PC-9 (cell line): ENCODE results near the gene ABCB6. TPM values are rescaled to one million over a fixed set of nuclear protein-coding genes. Genes with fewer than 3 reads are reported as not detected.

Source experiments
- BruUV-seq: library from RNA; stranded (reverse); fragments of 400-500 nt; replicated peaks from 2 replicates; lab custom pipeline; 2021; lab: Mats Ljungman, UMichigan
- CTCF ChIA-PET: fragments of 300-600 bp; sonication (Branson Sonifier 250); formaldehyde crosslinking; loops from one replicate; lab custom pipeline; 2022; ENCODE audit warnings: antibody characterized with exemption; lab: Charles Lee
- POLR2A ChIA-PET: fragments of 300-600 bp; sonication (Branson Sonifier 250); formaldehyde crosslinking; loops from one replicate; lab custom pipeline; 2022; ENCODE audit warnings: antibody characterized with exemption; ENCODE audit not compliant: unreplicated experiment; lab: Charles Lee
- DNase-seq, 2 experiments: peaks; one replicate each; pipeline versions ENCODE4 v3.0.0 to v3.0.0-alpha.2; 2015 to 2022; ENCODE audit warnings: mixed read lengths in 1 of 2
- H2AFZ ChIP-seq: fragments of 200-600 bp; sonication (generic); 2 replicates; pipeline ENCODE4 v1.8.1; 2017; ENCODE audit warnings: antibody characterized with exemption
- H3F3A ChIP-seq: fragments of 200-600 bp; sonication (generic); 2 replicates; pipeline ENCODE4 v1.8.1; 2017; ENCODE audit warnings: antibody characterized with exemption, mild to moderate bottlenecking, low read depth; ENCODE audit not compliant: insufficient read depth
- H3K27ac ChIP-seq: fragments of 200-600 bp; sonication (generic); 2 replicates; pipeline ENCODE4 v1.6.1; 2016; ENCODE audit warnings: mixed run types
- H3K27me3 ChIP-seq: fragments of 200-600 bp; sonication (generic); 2 replicates; pipeline ENCODE4 v1.6.1; 2016; ENCODE audit warnings: low read depth, mixed run types; ENCODE audit not compliant: insufficient read depth
- H3K36me3 ChIP-seq: fragments of 200-600 bp; sonication (generic); 2 replicates; pipeline ENCODE4 v1.6.1; 2016; ENCODE audit warnings: low read depth, mixed run types
- H3K4me1 ChIP-seq: fragments of 200-600 bp; sonication (generic); replicated peaks from 2 replicates; pipeline ENCODE4 v1.6.1; 2016; ENCODE audit warnings: mixed run types; ENCODE audit not compliant: insufficient read depth
- H3K4me2 ChIP-seq: fragments of 200-600 bp; sonication (generic); 2 replicates; pipeline ENCODE4 v1.6.1; 2017; ENCODE audit warnings: mixed run types
- H3K4me3 ChIP-seq: fragments of 200-600 bp; sonication (generic); 2 replicates; pipeline ENCODE4 v1.6.1; 2016; ENCODE audit warnings: mixed run types
- H3K79me2 ChIP-seq: fragments of 200-600 bp; sonication (generic); 2 replicates; pipeline ENCODE4 v1.6.1; 2017; ENCODE audit warnings: low read depth, mixed run types
- H3K9me2 ChIP-seq: fragments of 200-600 bp; sonication (generic); 2 replicates; pipeline ENCODE4 v1.8.1; 2017; ENCODE audit warnings: mild to moderate bottlenecking; ENCODE audit not compliant: insufficient read depth
- H3K9me3 ChIP-seq: fragments of 200-600 bp; sonication (generic); 2 replicates; pipeline ENCODE4 v1.8.1; 2016; ENCODE audit warnings: low read depth; ENCODE audit not compliant: insufficient read depth
- H4K20me1 ChIP-seq: fragments of 200-600 bp; sonication (generic); 2 replicates; pipeline ENCODE4 v1.8.1; 2017; ENCODE audit not compliant: insufficient read depth
- EZH2 ChIP-seq: fragments of 200-600 bp; sonication (generic); IDR thresholded peaks from 2 replicates; pipeline ENCODE4 v1.8.0; 2017; ENCODE audit warnings: antibody characterized with exemption, low read depth
- intact Hi-C: fragments of 100-400 bp; cut with micrococcal nuclease; formaldehyde crosslinking; loops from one replicate; pipeline ENCODE4 v1.10.0; 2022; ENCODE audit not compliant: unreplicated experiment
- total RNA-seq: library from RNA; stranded (reverse); gene quantifications from 2 replicates; pipeline ENCODE4 v1.2.3, GENCODE V29; 2021
- TF ChIP-seq, protein P1 (sequence below): fragments of 200-600 bp; sonication (generic); conservative IDR thresholded peaks from 2 replicates; pipeline ENCODE4 v1.6.1; 2017; ENCODE audit warnings: mixed run types, antibody characterized with exemption, mild to moderate bottlenecking, moderate library complexity

ABCB6 gene
- total RNA-seq, 1 experiment from 2014 or later: 41.4 TPM

DNA sequence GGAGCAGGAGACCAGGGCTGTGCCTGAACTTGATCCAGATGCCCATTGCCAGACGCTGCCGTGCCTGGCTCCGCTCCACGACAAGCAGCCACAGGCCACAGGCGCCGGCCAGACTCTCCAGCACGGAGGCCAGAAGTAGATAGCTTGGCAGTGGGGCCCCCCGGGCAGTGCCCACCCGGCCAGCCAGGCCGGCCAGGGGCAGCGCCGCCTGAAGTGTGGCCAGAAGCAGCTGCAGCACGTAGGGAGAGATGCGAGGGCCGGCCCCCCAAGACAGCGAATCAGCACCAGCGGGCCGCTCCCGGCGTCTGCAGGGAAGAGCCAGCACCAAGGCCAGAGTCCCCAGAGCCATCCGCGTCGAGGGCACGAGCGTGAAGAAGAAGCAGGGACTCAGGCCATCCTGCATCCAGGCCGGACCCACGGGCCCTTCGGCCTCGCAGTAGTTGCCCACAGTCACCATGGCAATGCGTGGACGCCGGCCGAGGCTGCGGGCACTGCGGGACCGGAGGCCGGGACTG is 484 bp downstream of the ABCB6 start:
- TSS peak; percentile 49 for BruUV-seq
- peak overlapping the region; percentile 75 for H2AFZ ChIP-seq

DNA sequence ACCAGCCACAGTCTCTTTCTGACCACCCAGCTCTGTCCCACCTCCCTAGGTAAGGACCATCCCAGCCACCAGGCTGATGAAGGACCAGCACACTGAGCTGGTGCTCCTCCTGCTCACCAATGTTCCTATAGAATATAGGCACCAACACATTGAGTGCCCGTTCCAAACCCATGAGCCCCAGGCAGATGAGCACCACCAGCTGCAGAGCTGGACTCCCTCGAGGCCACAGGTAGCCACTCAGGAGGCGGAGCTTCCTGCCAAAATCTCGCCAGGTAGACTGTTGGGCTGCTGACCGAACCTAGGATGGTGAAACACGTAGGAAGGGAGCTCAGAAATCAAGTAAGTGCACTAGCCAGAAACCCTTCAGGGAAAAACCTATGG is 2.2 kb downstream of the ABCB6 start:
- H2AFZ ChIP-seq: no peak overlapping the region
- ChIA-PET CTCF (interaction anchor here (0.5 to 1.3 kb wide), 3 partner anchors 10 to 79 kb away, joined by 3 to 5 read pairs (median 3); partner anchors contain the start of gene ZFAND2B), POLR2A (no interaction called here)
- peak overlapping the region; percentile 90; the same call in 1 of the 2 replicates for H3K27ac ChIP-seq
- no peak overlapping the region for H3K4me2 ChIP-seq
- no TSS peak for BruUV-seq
- intact Hi-C loops: no loop called here
- no peaks in the 10 kb centered on the region for H3K27me3 ChIP-seq
- no peaks in the 10 kb centered on the region for H4K20me1 ChIP-seq
- no peak overlapping the region for H3K4me3 ChIP-seq
- DNase-seq: no peak
- TF ChIP-seq, protein P1, sequence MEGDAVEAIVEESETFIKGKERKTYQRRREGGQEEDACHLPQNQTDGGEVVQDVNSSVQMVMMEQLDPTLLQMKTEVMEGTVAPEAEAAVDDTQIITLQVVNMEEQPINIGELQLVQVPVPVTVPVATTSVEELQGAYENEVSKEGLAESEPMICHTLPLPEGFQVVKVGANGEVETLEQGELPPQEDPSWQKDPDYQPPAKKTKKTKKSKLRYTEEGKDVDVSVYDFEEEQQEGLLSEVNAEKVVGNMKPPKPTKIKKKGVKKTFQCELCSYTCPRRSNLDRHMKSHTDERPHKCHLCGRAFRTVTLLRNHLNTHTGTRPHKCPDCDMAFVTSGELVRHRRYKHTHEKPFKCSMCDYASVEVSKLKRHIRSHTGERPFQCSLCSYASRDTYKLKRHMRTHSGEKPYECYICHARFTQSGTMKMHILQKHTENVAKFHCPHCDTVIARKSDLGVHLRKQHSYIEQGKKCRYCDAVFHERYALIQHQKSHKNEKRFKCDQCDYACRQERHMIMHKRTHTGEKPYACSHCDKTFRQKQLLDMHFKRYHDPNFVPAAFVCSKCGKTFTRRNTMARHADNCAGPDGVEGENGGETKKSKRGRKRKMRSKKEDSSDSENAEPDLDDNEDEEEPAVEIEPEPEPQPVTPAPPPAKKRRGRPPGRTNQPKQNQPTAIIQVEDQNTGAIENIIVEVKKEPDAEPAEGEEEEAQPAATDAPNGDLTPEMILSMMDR: no peak
- no peak for TF ChIP-seq EZH2
- H3K9me2 ChIP-seq: no peaks in the 10 kb centered on the region
- peaks cover 13% of the 10 kb centered on the region for H3K4me1 ChIP-seq
- H3K36me3 ChIP-seq: no peaks in the 10 kb centered on the region
- peaks cover 7% of the 10 kb centered on the region for H3K79me2 ChIP-seq
- peaks cover 16% of the 10 kb centered on the region; the same call in 1 of the 2 replicates for H3F3A ChIP-seq
- H3K9me3 ChIP-seq: no peaks in the 10 kb centered on the region

More for the DNA sequence above, 484 bp downstream of the ABCB6 start:
- Histone ChIP-seq H3K27ac (peak overlapping the region; percentile 90), H3K79me2 (peaks cover 7% of the 10 kb centered on the region), H3F3A (peaks cover 16% of the 10 kb centered on the region; the same call in 1 of the 2 replicates), H3K36me3 (no peaks in the 10 kb centered on the region), H3K4me2 (peak overlapping the region; percentile 91), H3K27me3 (no peaks in the 10 kb centered on the region), H4K20me1 (no peaks in the 10 kb centered on the region), H3K4me3 (peak overlapping the region; percentile 64), H3K4me1 (peaks cover 13% of the 10 kb centered on the region), H3K9me2 (no peaks in the 10 kb centered on the region), H3K9me3 (no peaks in the 10 kb centered on the region)
- intact Hi-C loops: loop anchor here (1.0 to 2.0 kb wide), 5 partner anchors 41 to 76 kb away; partner anchors contain the start of genes DNAJB2 and NHEJ1
- DNase-seq: peak; percentile 60 to 63
- ChIA-PET POLR2A (interaction anchor here (0.6 to 1.1 kb wide), 4 partner anchors 10 to 56 kb away, joined by 4 to 17 read pairs (median 6); no protein-coding TSS in a partner anchor), CTCF (interaction anchor here (0.5 kb wide), 1 partner anchor 49 kb away, joined by 7 read pairs; no protein-coding TSS in a partner anchor)
- TF ChIP-seq, protein P1: no peak
- no peak for TF ChIP-seq EZH2

DNA sequence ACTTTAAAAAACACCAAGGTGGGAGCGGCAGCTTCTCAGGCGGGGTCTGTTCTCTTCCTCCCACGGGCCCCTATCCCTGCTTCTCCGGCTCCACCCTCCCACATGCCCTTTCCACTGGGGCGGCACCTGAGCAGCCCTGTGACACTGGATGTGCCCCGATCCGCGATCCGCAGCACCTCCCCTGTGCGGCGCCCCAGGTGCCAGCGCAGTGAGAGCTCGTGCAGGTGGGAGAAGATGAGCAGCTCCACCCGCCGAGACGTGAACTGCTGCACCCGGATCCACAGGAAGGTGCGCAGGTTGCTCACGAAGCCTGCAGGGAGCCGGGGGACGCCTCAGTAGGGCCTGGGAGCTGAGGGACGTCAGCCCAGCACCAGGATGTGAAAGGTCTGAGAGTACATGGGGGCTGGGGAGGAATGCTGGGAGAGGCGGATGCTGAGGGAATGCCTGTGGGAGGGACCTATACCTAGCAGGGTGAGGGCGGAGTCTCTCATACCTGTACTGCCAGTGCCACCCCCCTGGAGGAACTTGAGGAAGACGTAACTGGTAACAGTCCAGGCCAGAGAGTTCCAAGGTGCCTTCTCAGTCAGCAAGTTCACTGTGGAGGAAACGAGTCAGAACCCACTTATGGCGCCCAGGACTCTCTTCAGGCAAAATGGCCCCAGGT is 2.8 kb downstream of the ABCB6 start:
- no TSS peak for BruUV-seq
- ChIA-PET POLR2A (no interaction called here), CTCF (interaction anchor here (0.5 to 0.6 kb wide), 2 partner anchors 9 to 32 kb away, joined by 3 read pairs; partner anchors contain the start of gene ZFAND2B)
- no peaks in the 10 kb centered on the region for H3K27me3 ChIP-seq
- H3K79me2 ChIP-seq: peaks cover 7% of the 10 kb centered on the region
- no peak overlapping the region for H3K4me2 ChIP-seq
- DNase-seq: no peak
- TF ChIP-seq EZH2: no peak
- TF ChIP-seq, protein P1: no peak
- peaks cover 16% of the 10 kb centered on the region; the same call in 1 of the 2 replicates for H3F3A ChIP-seq
- H3K9me2 ChIP-seq: no peaks in the 10 kb centered on the region
- H3K27ac ChIP-seq: no peak overlapping the region
- no peaks in the 10 kb centered on the region for H3K9me3 ChIP-seq
- H2AFZ ChIP-seq: no peak overlapping the region
- peaks cover 13% of the 10 kb centered on the region for H3K4me1 ChIP-seq
- intact Hi-C loops: no loop called here
- no peaks in the 10 kb centered on the region for H3K36me3 ChIP-seq
- H4K20me1 ChIP-seq: no peaks in the 10 kb centered on the region
- no peak overlapping the region for H3K4me3 ChIP-seq
